HG02610 (cell line): ENCODE results near the gene FBXO44.
"Not testable (repeated sequence)": the region's sequence is repeated elsewhere in the genome, so short reads cannot be mapped to it uniquely, and the experiment has no call there.

Experiments used
- ATAC-seq: cut with Tn5 transposase; IDR thresholded peaks from one replicate; pipeline ENCODE4 v1.9.1; 2021; ENCODE audit warnings: mild to moderate bottlenecking, moderate library complexity; ENCODE audit not compliant: unreplicated experiment

Gene FBXO44, protein sequence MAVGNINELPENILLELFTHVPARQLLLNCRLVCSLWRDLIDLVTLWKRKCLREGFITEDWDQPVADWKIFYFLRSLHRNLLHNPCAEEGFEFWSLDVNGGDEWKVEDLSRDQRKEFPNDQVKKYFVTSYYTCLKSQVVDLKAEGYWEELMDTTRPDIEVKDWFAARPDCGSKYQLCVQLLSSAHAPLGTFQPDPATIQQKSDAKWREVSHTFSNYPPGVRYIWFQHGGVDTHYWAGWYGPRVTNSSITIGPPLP

DNA sequence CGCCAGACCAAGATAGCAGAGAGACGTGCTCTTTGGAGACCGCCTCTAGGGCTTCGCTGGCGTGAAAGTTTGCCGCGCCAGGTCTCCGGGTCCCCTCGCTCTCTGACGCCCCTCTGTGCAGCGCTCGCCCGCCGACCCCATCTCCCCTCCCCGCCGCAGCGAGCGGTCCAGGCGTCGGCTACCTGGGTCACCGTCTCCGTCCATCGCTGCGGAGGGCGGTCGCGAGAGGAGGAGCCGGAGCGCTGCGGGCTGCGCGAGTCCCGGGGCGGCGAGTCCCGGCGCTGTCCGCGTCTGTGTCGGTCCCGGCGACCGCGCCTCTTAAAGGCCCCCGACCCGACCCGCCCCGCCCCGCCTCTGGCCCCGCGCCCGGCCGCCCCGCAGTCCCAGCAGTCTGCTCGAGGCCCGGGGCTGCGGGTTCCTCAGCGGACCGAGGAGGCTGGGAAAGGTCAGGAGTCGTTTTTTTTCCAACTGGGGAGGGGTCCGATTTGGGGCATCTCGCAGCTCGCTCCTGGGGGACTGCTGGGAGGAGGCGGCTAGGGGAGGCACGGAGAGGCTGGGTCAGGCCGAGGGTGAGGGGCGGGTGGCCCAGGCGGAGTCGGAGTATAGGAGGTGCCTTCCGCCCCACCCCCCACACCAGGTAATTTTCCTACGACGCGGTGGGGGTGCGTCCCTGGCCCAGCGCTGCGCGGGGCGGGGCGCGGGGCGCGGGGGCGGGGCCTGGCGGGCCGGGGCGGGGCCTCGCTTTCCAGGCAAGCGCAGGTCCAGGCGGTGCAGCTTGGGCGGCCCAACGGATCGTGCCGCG is at the start of gene FBXO44, which contains the start of gene FBXO2:
Gene FBXO44 (plus strand): TSS at position 741 of the 802 bp plus-strand sequence. CDS start 959 bp downstream, outside the sequence.
Gene FBXO2 (minus strand): TSS at position 293 of the 802 bp plus-strand sequence. CDS start 89 bp downstream, at position 204.
- ATAC-seq = peak; percentile 52

DNA sequence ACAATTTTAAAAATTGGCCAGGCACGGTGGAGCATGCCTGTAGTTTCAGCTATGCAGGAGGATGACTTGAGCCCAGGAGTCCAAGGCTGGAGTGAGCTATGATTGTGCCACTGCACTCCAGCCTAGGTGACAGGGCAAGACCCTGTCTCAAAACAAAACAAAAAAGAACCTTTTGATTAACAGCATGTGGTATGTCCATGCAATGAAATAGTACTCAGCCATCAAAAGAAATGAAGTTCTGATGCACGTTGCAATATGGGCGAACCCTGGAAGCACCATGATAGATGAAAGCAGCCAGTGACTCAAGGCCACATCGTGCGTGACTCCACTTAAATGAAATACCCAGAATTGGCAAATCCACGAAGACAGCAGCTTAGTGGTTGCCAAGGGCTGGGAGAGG is 47.9 kb upstream of the FBXO44 start:
- ATAC-seq = no peak

DNA sequence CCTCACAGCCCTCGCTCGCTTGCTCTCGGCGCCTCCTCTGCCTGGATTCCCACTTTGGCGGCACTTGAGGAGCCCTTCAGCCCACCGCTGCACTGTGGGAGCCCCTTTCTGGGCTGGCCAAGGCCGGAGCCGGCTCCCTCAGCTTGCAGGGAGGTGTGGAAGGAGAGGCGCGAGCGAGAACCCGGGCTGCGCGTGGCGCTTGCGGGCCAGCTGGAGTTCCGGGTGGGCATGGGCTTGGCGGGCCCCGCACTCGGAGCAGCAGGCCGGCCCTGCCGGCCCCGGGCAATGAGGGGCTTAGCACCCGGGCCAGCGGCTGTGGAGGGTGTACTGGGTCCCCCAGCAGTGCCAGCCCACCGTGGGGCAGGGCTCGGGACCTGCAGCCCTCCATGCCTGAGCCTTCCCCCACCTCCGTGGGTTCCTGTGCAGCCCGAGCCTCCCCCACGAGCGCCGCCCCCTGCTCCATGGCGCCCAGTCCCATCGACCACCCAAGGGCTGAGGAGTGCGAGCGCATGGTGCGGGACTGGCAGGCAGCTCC is 46.0 kb upstream of the FBXO44 start:
- ATAC-seq = not testable (repeated sequence)

GRCh38 chr1:11609378-11609777 is 45.3 kb upstream of the FBXO44 start:
- not testable (repeated sequence) for ATAC-seq

DNA sequence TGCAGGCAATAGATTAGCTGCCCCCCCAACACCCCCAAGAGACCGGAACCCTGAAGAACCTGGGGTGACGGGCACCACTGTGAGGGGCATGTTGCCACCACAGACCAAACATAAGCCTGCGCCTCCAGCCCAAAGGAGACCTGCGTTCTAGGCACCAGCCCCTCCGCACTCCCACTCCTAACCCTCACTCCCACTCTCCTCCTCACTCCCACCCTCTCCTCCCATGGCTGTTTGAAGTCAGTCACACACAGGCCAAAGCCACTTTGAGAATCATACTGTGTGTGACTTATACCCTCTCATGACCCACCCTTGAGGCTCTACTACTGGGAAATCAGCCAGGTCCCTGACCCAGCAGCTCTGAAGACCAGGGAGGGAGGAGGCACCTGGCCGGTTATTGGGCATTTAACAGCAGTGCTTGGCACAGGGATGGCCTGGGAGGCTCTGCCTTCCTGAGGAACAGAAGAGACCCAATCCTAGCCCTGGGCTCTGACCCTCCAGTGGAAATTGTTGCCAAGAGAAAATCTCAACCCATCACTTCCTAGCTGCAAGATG is 44.0 kb upstream of the FBXO44 start:
- no peak for ATAC-seq

- no peak for ATAC-seq
These were observed 42.9 kb upstream of the FBXO44 start for GRCh38 chr1:11611638-11612327.

- no peak for ATAC-seq
These were observed 41.3 kb upstream of the FBXO44 start for GRCh38 chr1:11613347-11613746.

DNA sequence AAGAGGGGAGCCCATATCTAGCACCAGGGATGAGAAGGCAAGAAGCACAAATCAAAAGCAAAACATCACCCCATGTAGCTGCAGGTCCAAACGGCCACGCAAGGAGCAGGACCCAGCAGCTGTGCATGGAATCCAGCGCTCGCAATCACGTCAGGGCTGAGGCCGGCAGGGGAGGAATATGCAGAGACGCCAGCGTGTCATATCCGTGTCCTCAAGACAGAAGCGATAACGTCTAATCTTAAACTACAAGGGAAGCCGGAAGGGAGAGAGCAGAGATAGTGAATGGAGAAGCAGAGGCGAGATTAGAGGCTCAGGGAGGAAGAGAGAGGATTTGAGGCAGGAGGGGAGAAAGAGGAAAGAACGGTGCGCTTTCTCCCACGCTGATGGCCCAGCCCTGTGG is 39.6 kb upstream of the FBXO44 start:
- no peak for ATAC-seq

GRCh38 chr1:11616766-11617165 is 37.9 kb upstream of the FBXO44 start:
- no peak for ATAC-seq

- no peak for ATAC-seq
These were observed 37.4 kb upstream of the FBXO44 start for GRCh38 chr1:11617314-11617713.

GRCh38 chr1:11617741-11618140 is 36.9 kb upstream of the FBXO44 start:
- ATAC-seq = no peak

- no peak for ATAC-seq
These were observed 34.3 kb upstream of the FBXO44 start for GRCh38 chr1:11620405-11620804.

GRCh38 chr1:11620924-11621323 is 33.8 kb upstream of the FBXO44 start:
- no peak for ATAC-seq

DNA sequence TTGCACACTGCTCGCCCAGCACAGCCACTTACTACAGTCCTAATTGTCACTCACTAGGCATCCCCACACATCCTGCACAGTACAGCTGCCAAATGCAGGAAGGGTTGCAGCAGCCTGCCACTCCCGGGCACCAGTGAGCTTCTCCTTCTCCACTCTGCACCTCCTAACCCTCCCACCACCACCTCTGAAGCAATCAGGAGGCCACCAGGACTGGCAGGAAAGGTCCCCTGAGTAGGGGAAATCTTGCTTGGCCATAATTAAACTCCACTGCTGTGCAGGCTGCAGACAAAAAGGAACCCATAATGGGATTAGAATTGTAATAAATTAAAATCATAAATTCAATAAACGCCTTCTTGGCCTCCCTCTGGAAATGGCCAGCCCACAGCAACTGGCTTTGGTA is 32.3 kb upstream of the FBXO44 start:
- ATAC-seq = no peak

DNA sequence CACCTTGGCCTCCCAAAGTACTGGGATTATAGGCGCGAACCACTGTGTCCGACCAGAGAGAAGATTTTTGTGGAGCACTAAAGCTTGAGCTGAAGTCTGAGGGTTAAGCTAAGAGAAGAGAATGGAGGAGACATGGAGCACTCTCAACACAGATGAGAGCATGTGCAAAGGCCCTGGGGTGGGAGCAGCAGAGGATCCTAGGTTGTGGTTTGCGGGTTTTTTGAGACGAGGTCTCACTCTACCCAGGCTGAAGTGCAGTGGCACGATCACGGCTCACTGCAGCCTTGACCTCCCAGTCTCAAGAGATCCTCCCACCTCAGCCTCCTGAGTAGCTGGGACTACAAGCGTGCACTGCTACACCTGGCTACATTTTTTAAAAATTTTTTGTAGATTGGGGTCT is 31.0 kb upstream of the FBXO44 start:
- no peak for ATAC-seq

DNA sequence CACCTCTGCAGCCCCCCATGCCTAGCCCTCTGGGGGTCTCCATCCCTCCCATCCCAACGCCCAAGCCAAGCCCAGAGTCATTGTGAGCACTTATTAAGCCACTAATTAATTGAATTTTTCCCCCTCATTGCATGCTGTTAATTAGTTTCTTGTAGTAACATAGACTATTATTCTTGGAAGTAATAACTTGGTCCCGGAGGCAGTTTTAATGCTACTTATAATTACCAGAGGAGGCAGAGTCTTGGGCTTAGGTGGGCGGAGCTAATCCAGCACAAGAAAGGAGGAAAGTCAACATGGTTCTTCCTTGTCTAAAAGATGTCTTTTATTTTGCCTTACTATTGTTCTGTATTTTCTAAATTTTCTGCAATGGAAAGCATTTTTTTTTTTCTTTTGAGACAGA is 28.1 kb upstream of the FBXO44 start:
- no peak for ATAC-seq

- ATAC-seq = no peak
These were observed 25.9 kb upstream of the FBXO44 start for GRCh38 chr1:11628767-11629166.

DNA sequence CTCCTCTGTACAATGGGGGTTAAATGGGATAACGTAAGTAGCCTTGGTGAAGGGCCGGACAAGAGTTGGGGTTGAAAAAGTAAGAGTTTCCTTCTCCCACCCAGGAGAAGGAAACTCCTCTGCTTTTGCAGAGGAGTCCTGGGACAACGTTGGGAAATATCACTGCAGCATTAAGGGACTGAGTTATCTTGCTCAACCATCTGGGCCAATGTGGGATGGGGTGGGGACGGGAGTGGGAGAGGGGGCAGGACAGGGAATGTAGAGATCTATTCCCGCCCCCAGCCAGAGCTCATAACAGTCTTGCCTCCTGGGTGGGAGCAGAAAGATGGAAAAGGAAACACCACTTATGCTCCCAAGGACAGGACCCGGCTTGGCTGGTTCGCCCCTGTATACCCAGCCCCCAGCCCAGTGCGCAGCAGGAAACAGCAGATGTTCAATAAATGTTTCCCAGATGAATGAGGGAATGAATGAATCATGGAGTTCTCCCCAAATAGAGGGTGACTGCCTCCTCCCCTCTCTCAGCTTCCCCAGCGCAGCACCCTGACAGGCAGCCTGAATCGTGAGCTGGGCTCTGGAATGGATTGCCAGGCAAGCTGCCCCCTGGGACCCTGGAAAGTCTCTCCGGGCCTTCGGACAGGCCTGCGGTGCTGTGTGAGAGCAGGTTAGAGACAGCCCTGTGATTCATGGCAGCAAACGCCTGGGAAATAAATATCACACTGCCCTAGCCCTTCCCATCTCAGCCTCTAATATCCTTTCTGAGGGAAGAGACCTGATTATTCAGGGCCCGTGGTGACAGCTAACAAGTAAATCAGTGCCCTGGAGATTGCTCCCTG is 25.3 kb upstream of the FBXO44 start:
- ATAC-seq = no peak

GRCh38 chr1:11634365-11635192 is 20.1 kb upstream of the FBXO44 start:
- ATAC-seq = no peak
